DND-41 (cell line): Measurements from ENCODE around the gene GJA5.

Source experiments
- CTCF ChIP-seq: IDR thresholded peaks from 2 replicates; pipeline ENCODE4 v1.5.1; 2012; ENCODE audit warnings: borderline replicate concordance, low read length, moderate library complexity, mild to moderate bottlenecking; ENCODE audit not compliant: poor library complexity, severe bottlenecking; ENCODE audit errors: extremely low read depth
- EZH2 ChIP-seq: IDR thresholded peaks from 3 replicates; pipeline ENCODE4 v1.6.1; 2012; ENCODE audit warnings: borderline replicate concordance, low read depth, mild to moderate bottlenecking, moderate library complexity, low read length, inconsistent platforms; ENCODE audit not compliant: severe bottlenecking

DNA sequence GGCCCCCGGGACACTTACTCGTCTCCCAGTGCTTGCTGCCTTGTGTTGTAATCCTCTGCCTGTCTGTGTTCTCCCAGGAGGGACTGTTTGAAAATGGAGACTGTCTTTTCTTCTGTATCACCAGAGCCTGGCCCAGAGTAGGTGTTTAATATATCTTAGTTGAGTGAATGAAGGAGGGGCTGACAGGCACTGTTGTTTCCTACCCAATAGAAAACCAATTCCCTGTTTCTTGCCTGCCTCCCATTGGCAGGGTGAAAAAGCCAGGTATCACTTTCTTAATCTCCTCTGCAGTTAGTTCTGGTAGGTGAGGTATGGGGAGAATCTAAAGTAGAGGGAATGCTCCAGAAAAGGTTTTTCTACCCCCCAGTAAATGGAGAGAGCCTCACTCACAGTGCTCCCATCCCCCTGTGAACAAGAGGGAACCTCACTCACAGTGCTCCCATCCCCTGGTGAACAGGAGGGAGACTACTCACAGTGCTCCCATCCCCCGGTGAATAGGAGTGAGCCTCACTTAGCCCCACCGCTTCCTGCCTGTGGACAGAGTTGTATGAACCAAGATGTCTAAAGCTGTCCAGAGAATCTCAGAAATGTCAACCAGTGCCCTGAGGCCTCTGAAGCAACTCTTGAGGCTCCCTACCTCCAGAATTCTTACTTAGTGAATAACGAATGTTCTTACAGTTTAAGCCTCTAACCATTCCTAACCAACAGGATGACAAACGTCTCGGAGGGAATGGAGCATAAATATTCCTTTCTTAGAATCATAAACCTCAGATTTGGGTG is at the start of gene GJA5:
- TF ChIP-seq EZH2 (no peak), CTCF (no peak)
